ENCODE results near the gene TMEM72.

DNA sequence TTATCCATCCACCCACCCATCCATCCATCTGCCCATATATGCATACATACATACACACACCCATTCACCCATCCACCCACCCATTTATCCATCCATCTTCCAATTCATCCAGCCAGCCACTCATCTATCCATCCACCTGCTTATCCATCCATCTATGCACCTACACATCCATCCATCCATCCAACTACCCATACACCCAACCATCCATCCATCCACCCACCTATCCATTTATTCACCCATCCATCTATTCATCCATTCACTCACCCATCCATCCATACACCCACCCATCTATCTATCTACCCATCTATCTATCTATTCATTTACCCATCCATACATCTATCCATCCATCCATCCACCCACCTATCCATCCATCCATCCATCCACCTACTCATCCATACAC is 17.3 kb downstream of the TMEM72 start:
- TF ChIP-seq, protein P1, sequence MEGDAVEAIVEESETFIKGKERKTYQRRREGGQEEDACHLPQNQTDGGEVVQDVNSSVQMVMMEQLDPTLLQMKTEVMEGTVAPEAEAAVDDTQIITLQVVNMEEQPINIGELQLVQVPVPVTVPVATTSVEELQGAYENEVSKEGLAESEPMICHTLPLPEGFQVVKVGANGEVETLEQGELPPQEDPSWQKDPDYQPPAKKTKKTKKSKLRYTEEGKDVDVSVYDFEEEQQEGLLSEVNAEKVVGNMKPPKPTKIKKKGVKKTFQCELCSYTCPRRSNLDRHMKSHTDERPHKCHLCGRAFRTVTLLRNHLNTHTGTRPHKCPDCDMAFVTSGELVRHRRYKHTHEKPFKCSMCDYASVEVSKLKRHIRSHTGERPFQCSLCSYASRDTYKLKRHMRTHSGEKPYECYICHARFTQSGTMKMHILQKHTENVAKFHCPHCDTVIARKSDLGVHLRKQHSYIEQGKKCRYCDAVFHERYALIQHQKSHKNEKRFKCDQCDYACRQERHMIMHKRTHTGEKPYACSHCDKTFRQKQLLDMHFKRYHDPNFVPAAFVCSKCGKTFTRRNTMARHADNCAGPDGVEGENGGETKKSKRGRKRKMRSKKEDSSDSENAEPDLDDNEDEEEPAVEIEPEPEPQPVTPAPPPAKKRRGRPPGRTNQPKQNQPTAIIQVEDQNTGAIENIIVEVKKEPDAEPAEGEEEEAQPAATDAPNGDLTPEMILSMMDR (optimal IDR thresholded peaks at IDR 0.05 in 1 of 3, IDR thresholded peaks at IDR 0.05 in 1 of 3, conservative IDR thresholded peaks at IDR 0.05 in 1 of 3; ENCODE audit: extremely low read depth in 1 of 3, insufficient read depth in 2 of 3, low read length in 3 of 3) = no peak
- TF ChIP-seq EZH2 (IDR thresholded peaks at IDR 0.05; ENCODE audit: low read length) = no peak
